H1 (cell line): ENCODE measurements around the gene CEP192. TPM values are rescaled to one million over a fixed set of nuclear protein-coding genes. Genes with fewer than 3 reads are reported as not detected.

Source experiments
- CBX8 ChIP-seq: fragments of 300-800, 300-1000 bp; sonication (generic); IDR thresholded peaks from 2 replicates; pipeline ENCODE4 v1.7.1; 2016; ENCODE audit warnings: low read depth, low read length, borderline replicate concordance
- EGR1 ChIP-seq: IDR thresholded peaks from 2 replicates; pipeline ENCODE4 v1.6.1; 2011; ENCODE audit warnings: low read depth, low read length, borderline replicate concordance
- RFX5 ChIP-seq: IDR thresholded peaks from 2 replicates; pipeline ENCODE4 v1.6.1; 2011; ENCODE audit warnings: low read depth, low read length, improper control_type of control experiment, borderline replicate concordance
- TCF12 ChIP-seq: IDR thresholded peaks from 2 replicates; pipeline ENCODE4 v1.6.1; 2011; ENCODE audit warnings: low read depth, mild to moderate bottlenecking, low read length
- polyA plus RNA-seq, 7 experiments: library from polyadenylated mRNA; depleted of rRNA in 3 of 7; stranded (reverse) in 5 of 7; unstranded in 2 of 7; fragments of >200 nt in 5 of 7; fragments of 200-250 nt in 2 of 7; gene quantifications; 1 replicate in 5 of 7; 2 replicates in 1 of 7; 4 replicates in 1 of 7; pipeline versions ENCODE4 v1.2.1 to v1.2.3, GENCODE V29; 2011 to 2013; ENCODE audit warnings: missing spikeins in 2 of 7, mixed read lengths in 2 of 7
- total RNA-seq: library from RNA; stranded (reverse); fragmentation: NEBNext Ultra II Directional; extraction: Animal tissue kit (Norgen Biotek cat#: 25700); gene quantifications from 2 replicates; pipeline ENCODE4 v1.2.1, GENCODE V29; 2021
- TF ChIP-seq, protein P1 (sequence below): IDR thresholded peaks from 2 replicates; pipeline ENCODE4 v1.6.1; 2012; ENCODE audit warnings: inconsistent platforms

The CEP192 gene
- total and polyA plus RNA-seq, 2 of the 8 experiments (the other 6 are each of a cell fraction or from before 2014, with no cell fraction given), result 13.4 to 23.1 TPM

DNA sequence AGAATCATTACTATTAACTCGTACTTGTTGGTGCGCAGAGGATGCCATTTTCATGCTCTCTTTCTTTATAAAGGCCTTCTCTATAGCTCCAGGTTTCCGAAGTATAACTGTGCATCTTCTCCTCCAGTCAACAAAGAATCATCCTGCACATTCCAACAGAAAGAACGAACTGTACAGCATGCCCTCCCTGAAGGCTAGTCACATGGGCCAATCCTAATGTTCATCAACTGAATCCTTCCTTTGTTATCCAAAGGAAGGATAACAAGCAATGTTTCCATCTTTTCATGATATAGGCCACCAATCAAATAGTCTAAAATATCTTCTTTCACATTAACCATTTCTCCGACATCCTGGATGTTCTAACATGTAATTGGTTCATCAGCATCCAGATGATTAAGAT is 160.5 kb downstream of the CEP192 start (continued):
- TF ChIP-seq TCF12, result no peak
- no peak for TF ChIP-seq CBX8
- TF ChIP-seq RFX5, result no peak
- no peak for TF ChIP-seq EGR1
- TF ChIP-seq, protein P1, sequence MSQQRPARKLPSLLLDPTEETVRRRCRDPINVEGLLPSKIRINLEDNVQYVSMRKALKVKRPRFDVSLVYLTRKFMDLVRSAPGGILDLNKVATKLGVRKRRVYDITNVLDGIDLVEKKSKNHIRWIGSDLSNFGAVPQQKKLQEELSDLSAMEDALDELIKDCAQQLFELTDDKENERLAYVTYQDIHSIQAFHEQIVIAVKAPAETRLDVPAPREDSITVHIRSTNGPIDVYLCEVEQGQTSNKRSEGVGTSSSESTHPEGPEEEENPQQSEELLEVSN, result no peak
